Measurements from ENCODE around the gene AKAP1.

DNA sequence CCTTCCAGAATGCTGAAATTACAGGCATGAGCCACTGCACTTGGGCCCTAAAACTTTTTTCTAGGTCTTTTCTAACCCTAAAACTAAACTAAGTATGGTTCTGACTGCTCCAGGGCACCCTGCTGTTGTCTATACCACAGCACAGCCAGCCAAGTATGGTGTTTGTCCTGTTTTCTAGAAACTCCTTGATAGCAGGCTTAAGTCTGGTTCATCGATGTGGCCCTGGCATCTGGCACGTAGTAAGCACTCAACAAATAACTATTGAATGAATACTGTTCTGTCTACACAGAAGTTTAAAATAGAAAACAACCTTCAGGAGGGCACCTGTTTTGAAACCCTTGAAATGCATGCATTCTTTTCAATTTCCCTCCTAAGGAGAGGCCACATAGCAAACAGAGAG, 44.5 kb upstream of the AKAP1 start:
- TF ChIP-seq, protein P1, sequence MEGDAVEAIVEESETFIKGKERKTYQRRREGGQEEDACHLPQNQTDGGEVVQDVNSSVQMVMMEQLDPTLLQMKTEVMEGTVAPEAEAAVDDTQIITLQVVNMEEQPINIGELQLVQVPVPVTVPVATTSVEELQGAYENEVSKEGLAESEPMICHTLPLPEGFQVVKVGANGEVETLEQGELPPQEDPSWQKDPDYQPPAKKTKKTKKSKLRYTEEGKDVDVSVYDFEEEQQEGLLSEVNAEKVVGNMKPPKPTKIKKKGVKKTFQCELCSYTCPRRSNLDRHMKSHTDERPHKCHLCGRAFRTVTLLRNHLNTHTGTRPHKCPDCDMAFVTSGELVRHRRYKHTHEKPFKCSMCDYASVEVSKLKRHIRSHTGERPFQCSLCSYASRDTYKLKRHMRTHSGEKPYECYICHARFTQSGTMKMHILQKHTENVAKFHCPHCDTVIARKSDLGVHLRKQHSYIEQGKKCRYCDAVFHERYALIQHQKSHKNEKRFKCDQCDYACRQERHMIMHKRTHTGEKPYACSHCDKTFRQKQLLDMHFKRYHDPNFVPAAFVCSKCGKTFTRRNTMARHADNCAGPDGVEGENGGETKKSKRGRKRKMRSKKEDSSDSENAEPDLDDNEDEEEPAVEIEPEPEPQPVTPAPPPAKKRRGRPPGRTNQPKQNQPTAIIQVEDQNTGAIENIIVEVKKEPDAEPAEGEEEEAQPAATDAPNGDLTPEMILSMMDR (IDR thresholded peaks at IDR 0.05): no peak
- no peak for TF ChIP-seq POLR2A (IDR thresholded peaks at IDR 0.05; ENCODE audit: low read depth)
- TF ChIP-seq EP300 (IDR thresholded peaks at IDR 0.05): no peak
- no peak for TF ChIP-seq POLR2AphosphoS5 (IDR thresholded peaks at IDR 0.05)

All from esophagus muscularis mucosa (tissue), 4 donors.